Cardiac septum (tissue), 1 donor: ENCODE measurements around the gene SDC1. TPM values are rescaled to one million over a fixed set of nuclear protein-coding genes. Genes with fewer than 3 reads are reported as not detected.

Experiments
- DNase-seq: peaks from one replicate; pipeline ENCODE4 v3.0.0-alpha.2; 2020; ENCODE audit warnings: low spot score
- intact Hi-C: fragments of 100-400 bp; cut with DNase I; formaldehyde crosslinking; loops from one replicate; pipeline ENCODE4 v1.14.0; 2022
- total RNA-seq: library from RNA; stranded (reverse); fragmentation: NEBNext Ultra II Directional; extraction: Animal tissue kit (Norgen Biotek cat#: 25700); gene quantifications from one replicate; pipeline ENCODE4 v1.2.1, GENCODE V29; 2021
- donor health status: DM: no; HTN: no; CAD: no.

The SDC1 gene
- total RNA-seq, 1 donor from 2014 or later = 0.32 TPM

- intact Hi-C loops = no loop called here
- peak; percentile 58 for DNase-seq
Measured at GRCh38 chr2:20177556-20178248, 47.2 kb downstream of the SDC1 start.

DNA sequence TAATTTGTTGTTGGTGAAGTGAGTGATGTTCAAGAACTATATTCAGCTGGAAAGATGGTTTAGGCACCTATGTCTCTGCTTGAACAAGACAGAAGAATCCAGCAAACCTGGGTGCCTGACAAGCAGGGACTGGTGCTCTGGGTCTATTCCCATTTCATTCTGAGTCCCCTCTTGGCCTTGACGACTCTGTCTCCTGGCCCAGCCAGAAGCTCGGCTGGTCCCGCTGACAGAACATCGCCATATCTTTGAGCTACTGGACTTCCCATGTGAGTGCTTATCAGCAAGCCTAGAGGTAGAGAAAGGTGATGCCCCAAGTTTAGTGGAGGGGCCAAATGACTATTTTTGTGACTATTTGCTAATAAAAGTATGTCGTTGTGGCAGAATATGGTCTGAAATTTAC is 48.2 kb downstream of the SDC1 start:
- no peak for DNase-seq
- intact Hi-C loops = no loop called here

GRCh38 chr2:20175931-20176330 is 49.0 kb downstream of the SDC1 start:
- no peak for DNase-seq

DNA sequence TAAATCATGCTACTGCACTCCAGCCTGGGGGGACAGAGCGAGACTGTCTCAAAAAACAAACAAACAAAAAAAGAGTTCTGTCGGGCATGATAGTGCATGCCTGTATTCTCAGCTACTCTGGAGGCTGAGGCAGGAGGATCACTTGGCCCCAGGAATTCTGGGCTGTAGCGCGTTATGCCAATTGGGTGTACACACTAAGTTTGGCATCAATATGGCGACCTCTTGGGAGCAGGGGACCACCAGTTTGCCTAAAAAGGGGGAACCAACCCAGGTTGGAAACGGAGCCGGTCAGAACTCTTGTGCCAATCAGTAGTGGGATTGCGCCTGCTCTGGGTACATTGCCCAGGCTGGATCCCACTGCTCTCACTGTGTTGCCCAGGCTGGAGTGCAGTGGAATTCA is 49.7 kb downstream of the SDC1 start:
- intact Hi-C loops = no loop called here
- DNase-seq = peak; percentile 70

More at GRCh38 chr2:20175931-20176330, 49.0 kb downstream of the SDC1 start:
- intact Hi-C loops = no loop called here

DNA sequence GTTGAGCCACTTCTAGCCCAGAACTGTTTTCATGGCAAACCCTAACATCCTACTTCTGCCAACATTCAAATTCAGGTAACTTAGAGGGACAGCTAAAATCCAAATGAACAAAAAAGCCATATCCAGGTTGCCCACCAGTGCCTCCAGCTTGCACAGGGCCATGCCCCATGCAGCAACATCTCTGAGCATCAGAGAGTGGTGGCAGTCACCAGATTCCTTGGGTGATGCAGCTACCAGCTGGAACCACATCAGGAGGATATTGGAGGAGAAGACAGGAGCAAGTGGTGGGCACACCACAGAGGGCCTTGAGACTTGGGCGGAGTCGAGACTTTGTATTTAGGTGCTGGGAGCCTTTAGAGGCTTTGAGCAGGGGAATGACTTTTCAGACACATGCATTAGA is 50.5 kb downstream of the SDC1 start:
- intact Hi-C loops = no loop called here
- DNase-seq = peak; percentile 53

GRCh38 chr2:20173496-20174402 is 51.2 kb downstream of the SDC1 start:
- intact Hi-C loops = no loop called here
- DNase-seq = peak; percentile 72

DNA sequence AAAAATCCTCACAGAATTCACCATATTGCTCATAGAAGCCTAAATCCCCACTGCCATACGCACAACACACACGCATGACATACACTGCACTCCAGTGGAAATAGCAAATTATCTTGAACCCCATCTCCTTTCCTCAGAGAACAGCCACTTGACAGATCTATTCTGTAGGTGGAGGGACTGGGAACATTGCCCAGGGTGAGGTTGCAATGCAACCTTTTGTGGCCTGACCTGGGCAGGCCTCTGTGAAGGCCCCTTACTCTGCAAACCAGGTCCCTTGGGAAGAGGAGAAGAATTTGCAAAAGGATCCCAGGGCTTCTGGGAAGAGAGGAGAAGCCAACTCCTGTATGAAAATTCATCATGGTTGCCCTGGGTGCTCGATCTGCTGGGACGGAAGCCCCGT is 51.9 kb downstream of the SDC1 start:
- DNase-seq = no peak
- intact Hi-C loops = no loop called here

- DNase-seq = no peak
- intact Hi-C loops = no loop called here
Measured at GRCh38 chr2:20172273-20173055, 52.5 kb downstream of the SDC1 start.

DNA sequence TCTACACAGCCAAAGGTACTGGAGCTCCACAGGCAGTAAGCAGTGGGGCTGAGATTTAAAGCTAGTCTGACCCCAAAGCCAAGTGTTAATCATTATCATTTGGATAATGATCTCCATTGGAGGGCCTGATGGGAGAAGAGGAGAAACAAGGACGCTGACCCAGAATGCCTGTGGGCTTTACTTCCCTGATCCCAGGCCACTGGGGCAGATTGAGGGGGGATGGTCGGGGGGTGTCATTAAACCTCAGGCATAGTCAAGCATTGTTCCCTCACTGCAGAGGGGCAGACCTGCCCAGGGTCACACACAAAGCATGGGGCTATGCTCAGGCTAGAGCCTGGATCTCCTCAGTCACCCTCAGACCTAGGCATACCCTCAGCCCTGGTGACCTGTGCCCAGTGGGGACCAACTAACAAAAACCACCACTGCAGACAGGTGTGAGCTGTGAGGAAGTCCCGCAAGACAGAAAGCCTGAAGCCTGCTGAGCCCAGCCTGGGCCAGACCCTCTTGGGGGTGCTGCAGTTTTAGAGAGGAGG is 53.4 kb downstream of the SDC1 start:
- intact Hi-C loops = no loop called here
- DNase-seq = no peak

GRCh38 chr2:20170704-20171250 is 54.2 kb downstream of the SDC1 start:
- intact Hi-C loops = no loop called here
- DNase-seq = no peak

DNA sequence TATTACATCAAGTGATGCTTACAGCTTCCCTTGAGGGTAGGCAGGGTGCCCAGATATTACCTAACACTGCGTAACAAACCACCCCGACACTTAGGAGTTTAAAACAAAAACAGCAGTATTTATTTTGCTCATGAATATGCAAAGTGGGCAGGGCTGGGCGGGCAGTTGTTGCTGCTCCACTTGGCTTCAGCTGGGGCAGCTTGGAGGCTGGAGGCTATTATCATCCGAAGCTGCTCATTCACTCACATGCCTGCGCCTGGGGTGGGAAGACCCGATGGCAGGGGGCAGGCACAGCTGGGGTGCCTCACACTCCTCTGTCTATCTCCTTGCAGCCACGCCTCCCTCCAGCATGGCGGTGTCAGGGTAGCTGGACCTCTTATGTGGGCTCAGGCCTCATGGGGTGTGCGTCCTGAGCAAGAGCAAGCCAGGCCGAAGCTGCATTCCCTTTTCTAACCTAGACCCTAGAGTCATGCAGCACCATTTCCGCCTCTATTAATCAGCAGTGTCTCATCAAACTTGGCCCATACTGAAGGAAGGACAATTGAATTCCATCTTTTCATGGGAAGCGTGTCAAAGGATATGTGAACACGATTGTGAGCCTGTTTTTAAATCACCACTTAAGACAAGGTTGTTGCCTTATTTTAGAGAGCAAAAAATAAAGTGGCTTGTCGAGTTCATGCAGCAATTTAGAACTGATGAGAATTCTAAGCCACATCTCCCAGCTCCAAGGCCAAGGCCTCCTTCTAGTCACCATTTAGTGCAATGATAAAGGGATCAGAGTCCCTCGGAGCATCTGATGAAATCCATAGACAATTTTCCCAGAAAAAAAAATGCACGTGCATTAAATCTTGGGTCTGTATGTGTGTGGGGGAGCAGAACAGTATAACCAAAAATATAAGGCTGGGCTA is 54.9 kb downstream of the SDC1 start:
- intact Hi-C loops = no loop called here
- DNase-seq = no peak

- no peak for DNase-seq
- intact Hi-C loops = no loop called here
Measured at GRCh38 chr2:20168727-20169696, 55.9 kb downstream of the SDC1 start.

- intact Hi-C loops = no loop called here
- DNase-seq = no peak
Measured at GRCh38 chr2:20168048-20168726, 56.7 kb downstream of the SDC1 start.

DNA sequence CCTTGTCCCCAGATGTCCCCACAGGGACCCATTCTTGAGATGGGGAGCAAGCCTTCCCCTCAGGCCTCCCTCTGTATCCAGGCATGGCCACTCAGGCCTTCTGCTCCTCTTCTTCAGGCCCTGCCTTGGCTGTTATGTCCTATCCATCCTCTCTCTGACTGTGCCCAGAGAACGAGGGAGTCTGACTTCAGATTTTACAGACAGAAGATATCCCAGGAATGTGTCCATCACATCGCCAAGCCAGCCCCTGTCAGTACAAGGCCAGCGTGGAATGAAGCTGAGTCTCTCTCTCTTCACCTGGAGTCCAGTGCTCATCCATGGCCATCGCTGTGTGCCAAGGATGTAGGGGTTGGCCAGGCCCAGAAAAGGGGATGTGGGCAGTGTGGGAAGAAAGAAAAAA is 57.6 kb downstream of the SDC1 start:
- intact Hi-C loops = no loop called here

DNA sequence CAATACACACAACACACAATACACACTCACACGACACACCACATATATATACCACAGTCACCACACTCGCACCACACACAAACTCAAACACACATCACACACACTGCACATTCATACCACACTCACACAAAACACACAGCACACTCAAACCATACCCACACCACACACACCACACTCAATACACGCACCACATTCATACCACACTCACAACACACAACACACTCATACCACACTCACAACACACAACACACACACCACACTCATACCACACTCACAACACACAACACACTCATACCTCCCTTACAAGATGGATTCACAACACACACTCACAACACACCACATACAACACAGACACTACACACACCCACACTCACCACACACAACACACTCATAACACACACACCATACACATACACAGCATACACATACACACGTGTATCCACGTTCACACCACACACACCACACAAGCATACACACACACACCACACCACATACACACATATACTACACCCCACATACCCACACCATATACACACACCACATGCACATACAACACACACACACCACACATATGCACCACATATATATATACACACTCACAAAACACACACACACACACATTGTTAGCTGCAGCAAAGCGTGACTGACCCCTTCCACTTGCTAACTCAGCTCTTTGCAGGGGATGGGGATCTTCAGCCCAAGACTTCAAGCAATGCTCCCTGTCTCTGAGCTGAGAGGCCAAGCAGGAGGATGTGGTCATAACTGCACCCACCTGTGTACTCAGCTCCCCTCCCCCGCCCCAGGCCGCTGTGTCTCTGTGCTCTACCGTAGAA is 59.0 kb downstream of the SDC1 start:
- no peak for DNase-seq
- intact Hi-C loops = no loop called here

More for the DNA sequence above, 57.6 kb downstream of the SDC1 start:
- no peak for DNase-seq
